ENCODE measurements around the gene MAP1B.
A peak's percentile ranks its signal among the peaks of the same experiment; 100 is the strongest.

DNA sequence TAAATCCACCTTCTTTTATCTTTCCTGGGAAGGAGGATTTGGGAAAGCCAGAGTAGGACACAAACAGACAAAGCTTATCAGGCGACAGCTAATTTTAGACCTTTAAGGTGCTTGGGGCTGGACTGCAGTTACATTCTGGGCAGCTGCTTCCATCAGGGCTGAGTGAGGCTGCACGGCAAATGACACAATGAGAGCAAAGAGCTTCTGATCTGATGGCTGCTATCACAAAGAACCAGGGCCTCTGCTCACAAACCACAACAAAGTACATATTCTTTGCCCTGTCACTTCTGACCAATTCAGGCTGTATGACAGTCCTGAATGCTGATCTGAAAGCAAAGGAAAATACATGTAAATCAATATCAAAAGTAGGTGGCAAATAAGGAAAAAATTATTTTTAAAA is 119.7 kb downstream of the MAP1B start:
- TF ChIP-seq, protein P1, sequence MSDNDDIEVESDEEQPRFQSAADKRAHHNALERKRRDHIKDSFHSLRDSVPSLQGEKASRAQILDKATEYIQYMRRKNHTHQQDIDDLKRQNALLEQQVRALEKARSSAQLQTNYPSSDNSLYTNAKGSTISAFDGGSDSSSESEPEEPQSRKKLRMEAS (CRISPR knock-in tag; IDR thresholded peaks at IDR 0.05) = no peak
- TF ChIP-seq KLF16 (IDR thresholded peaks at IDR 0.05) = peak; percentile 42; the same call in 1 of the 2 replicates
- TF ChIP-seq JUND (IDR thresholded peaks at IDR 0.05; ENCODE audit: borderline replicate concordance, low read depth, low read length) = peak; percentile 49; the same call in 1 of the 2 replicates
- TF ChIP-seq JUND (tag; IDR thresholded peaks at IDR 0.05; ENCODE audit: borderline replicate concordance, low read depth, low read length) = peak; percentile 72; the same call in 1 of the 3 replicates
- no peak for TF ChIP-seq PBX2 (CRISPR knock-in tag; IDR thresholded peaks at IDR 0.05; ENCODE audit: low read depth)
- TF ChIP-seq PBX2 (tag; conservative IDR thresholded peaks at IDR 0.05; ENCODE audit: low read depth) = no peak
- no peak for TF ChIP-seq SREBF2 (CRISPR knock-in tag; IDR thresholded peaks at IDR 0.05)
- no peak for TF ChIP-seq ZFX (CRISPR knock-in tag; IDR thresholded peaks at IDR 0.05)
- TF ChIP-seq, protein P2, sequence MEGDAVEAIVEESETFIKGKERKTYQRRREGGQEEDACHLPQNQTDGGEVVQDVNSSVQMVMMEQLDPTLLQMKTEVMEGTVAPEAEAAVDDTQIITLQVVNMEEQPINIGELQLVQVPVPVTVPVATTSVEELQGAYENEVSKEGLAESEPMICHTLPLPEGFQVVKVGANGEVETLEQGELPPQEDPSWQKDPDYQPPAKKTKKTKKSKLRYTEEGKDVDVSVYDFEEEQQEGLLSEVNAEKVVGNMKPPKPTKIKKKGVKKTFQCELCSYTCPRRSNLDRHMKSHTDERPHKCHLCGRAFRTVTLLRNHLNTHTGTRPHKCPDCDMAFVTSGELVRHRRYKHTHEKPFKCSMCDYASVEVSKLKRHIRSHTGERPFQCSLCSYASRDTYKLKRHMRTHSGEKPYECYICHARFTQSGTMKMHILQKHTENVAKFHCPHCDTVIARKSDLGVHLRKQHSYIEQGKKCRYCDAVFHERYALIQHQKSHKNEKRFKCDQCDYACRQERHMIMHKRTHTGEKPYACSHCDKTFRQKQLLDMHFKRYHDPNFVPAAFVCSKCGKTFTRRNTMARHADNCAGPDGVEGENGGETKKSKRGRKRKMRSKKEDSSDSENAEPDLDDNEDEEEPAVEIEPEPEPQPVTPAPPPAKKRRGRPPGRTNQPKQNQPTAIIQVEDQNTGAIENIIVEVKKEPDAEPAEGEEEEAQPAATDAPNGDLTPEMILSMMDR (IDR thresholded peaks at IDR 0.05 in 2 of 3, conservative IDR thresholded peaks at IDR 0.05 in 1 of 3; ENCODE audit: insufficient read depth in 2 of 3, low read depth in 1 of 3, low read length in 3 of 3) = no peak
- TF ChIP-seq, protein P3, sequence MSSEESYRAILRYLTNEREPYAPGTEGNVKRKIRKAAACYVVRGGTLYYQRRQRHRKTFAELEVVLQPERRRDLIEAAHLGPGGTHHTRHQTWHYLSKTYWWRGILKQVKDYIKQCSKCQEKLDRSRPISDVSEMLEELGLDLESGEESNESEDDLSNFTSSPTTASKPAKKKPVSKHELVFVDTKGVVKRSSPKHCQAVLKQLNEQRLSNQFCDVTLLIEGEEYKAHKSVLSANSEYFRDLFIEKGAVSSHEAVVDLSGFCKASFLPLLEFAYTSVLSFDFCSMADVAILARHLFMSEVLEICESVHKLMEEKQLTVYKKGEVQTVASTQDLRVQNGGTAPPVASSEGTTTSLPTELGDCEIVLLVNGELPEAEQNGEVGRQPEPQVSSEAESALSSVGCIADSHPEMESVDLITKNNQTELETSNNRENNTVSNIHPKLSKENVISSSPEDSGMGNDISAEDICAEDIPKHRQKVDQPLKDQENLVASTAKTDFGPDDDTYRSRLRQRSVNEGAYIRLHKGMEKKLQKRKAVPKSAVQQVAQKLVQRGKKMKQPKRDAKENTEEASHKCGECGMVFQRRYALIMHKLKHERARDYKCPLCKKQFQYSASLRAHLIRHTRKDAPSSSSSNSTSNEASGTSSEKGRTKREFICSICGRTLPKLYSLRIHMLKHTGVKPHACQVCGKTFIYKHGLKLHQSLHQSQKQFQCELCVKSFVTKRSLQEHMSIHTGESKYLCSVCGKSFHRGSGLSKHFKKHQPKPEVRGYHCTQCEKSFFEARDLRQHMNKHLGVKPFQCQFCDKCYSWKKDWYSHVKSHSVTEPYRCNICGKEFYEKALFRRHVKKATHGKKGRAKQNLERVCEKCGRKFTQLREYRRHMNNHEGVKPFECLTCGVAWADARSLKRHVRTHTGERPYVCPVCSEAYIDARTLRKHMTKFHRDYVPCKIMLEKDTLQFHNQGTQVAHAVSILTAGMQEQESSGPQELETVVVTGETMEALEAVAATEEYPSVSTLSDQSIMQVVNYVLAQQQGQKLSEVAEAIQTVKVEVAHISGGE (CRISPR knock-in tag; IDR thresholded peaks at IDR 0.05) = peak in 1 of 3 experiments; percentile 31; a peak in 1 of 6 replicates
- no peak for TF ChIP-seq ARHGAP35 (IDR thresholded peaks at IDR 0.05; ENCODE audit: partially characterized antibody)
- TF ChIP-seq ZKSCAN1 (IDR thresholded peaks at IDR 0.05; ENCODE audit: low read depth, low read length) = peak; percentile 77; the same call in 1 of the 2 replicates
- TF ChIP-seq FOSL1 (tag; conservative IDR thresholded peaks at IDR 0.05) = peak; percentile 55
- no peak for TF ChIP-seq ATF3 (IDR thresholded peaks at IDR 0.05)
- no peak for TF ChIP-seq ATF3 (CRISPR knock-in tag; conservative IDR thresholded peaks at IDR 0.05)
- TF ChIP-seq EP300 (IDR thresholded peaks at IDR 0.05; ENCODE audit: low read length) = peak; percentile 73

Measured in K562 (cell line).